ENCODE measurements around the gene CD74. TPM values are rescaled to one million over a fixed set of nuclear protein-coding genes. Genes with fewer than 3 reads are reported as not detected.

The CD74 gene
- total and polyA plus RNA-seq, 10 of the 15 experiments (the other 5 are each of a cell fraction or from before 2014, with no cell fraction given) = 1,387 to 11,063 (median 3,922) TPM

DNA sequence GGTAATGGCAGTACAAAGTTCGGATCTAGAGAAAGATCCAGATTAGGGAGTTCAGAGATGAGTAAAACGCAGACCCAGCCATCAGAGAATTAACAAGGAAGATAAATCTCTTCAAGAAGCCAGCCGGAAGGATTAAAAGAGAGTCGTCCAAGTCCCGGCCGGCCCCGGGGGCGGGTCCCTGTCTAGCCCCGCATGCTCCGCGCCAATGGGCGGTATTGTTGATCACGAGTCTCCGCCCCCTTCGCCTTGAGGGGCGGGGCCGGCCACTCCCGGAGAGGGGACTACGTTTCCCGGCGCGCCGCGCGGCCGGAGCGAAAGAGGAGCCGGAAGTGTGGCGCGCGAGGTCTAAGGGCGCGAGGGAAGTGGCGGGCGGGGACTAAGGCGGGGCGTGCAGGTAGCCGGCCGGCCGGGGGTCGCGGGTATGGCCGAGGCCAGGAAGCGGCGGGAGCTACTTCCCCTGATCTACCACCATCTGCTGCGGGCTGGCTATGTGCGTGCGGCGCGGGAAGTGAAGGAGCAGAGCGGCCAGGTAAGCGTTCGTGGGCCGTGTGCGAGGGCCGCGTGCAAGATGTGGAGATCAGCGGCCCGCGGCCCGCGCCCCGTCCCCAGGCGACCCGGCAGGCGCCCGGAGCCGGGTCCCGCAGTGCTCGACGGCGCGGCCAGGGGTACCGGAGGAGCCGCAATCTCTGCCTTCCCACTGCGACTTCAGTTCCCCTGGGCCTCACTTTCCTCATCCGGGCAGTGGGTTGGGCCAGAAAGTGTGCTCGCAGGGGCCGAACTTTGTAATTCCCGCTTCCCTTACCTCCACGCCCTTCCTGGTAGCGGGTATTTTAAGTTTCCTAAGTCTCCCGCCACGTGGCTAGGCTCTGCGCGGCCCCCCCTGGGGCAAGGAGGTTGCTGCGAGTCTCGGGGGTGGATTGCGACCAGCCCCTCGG, 55.1 kb downstream of the CD74 start, which contains the start of gene TCOF1 (continued):
- TF ChIP-seq SUPT20H (IDR thresholded peaks at IDR 0.05; ENCODE audit: borderline replicate concordance, control insufficient read depth, low read depth, low read length) = no peak
- TF ChIP-seq, protein P1, sequence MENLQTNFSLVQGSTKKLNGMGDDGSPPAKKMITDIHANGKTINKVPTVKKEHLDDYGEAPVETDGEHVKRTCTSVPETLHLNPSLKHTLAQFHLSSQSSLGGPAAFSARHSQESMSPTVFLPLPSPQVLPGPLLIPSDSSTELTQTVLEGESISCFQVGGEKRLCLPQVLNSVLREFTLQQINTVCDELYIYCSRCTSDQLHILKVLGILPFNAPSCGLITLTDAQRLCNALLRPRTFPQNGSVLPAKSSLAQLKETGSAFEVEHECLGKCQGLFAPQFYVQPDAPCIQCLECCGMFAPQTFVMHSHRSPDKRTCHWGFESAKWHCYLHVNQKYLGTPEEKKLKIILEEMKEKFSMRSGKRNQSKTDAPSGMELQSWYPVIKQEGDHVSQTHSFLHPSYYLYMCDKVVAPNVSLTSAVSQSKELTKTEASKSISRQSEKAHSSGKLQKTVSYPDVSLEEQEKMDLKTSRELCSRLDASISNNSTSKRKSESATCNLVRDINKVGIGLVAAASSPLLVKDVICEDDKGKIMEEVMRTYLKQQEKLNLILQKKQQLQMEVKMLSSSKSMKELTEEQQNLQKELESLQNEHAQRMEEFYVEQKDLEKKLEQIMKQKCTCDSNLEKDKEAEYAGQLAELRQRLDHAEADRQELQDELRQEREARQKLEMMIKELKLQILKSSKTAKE (IDR thresholded peaks at IDR 0.05; ENCODE audit: low read depth, poor library complexity, severe bottlenecking) = no peak
- TF ChIP-seq DPF2 (IDR thresholded peaks at IDR 0.05) = peak; percentile 50; the same call in 1 of the 2 replicates
- TF ChIP-seq HDGF (IDR thresholded peaks at IDR 0.05) = no peak
- no peak for TF ChIP-seq WRNIP1 (IDR thresholded peaks at IDR 0.05; ENCODE audit: borderline replicate concordance, low read depth, low read length)
- TF ChIP-seq, protein P2, sequence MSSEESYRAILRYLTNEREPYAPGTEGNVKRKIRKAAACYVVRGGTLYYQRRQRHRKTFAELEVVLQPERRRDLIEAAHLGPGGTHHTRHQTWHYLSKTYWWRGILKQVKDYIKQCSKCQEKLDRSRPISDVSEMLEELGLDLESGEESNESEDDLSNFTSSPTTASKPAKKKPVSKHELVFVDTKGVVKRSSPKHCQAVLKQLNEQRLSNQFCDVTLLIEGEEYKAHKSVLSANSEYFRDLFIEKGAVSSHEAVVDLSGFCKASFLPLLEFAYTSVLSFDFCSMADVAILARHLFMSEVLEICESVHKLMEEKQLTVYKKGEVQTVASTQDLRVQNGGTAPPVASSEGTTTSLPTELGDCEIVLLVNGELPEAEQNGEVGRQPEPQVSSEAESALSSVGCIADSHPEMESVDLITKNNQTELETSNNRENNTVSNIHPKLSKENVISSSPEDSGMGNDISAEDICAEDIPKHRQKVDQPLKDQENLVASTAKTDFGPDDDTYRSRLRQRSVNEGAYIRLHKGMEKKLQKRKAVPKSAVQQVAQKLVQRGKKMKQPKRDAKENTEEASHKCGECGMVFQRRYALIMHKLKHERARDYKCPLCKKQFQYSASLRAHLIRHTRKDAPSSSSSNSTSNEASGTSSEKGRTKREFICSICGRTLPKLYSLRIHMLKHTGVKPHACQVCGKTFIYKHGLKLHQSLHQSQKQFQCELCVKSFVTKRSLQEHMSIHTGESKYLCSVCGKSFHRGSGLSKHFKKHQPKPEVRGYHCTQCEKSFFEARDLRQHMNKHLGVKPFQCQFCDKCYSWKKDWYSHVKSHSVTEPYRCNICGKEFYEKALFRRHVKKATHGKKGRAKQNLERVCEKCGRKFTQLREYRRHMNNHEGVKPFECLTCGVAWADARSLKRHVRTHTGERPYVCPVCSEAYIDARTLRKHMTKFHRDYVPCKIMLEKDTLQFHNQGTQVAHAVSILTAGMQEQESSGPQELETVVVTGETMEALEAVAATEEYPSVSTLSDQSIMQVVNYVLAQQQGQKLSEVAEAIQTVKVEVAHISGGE (CRISPR knock-in tag; IDR thresholded peaks at IDR 0.05) = no peak
- no peak for TF ChIP-seq ESRRA (IDR thresholded peaks at IDR 0.05; ENCODE audit: low read length)
- no peak for TF ChIP-seq NBN (IDR thresholded peaks at IDR 0.05)
- no peak for TF ChIP-seq CBX5 (IDR thresholded peaks at IDR 0.05; ENCODE audit: low read depth)
- no peak for TF ChIP-seq PAX8 (IDR thresholded peaks at IDR 0.05)
- no peak for TF ChIP-seq RFX5 (IDR thresholded peaks at IDR 0.05; ENCODE audit: low read depth, low read length)
- TF ChIP-seq NR2F1 (conservative IDR thresholded peaks at IDR 0.05) = peak; percentile 91

Data from GM12878 (cell line).